ENCODE results near the gene HHIPL1.

HHIPL1 gene

DNA sequence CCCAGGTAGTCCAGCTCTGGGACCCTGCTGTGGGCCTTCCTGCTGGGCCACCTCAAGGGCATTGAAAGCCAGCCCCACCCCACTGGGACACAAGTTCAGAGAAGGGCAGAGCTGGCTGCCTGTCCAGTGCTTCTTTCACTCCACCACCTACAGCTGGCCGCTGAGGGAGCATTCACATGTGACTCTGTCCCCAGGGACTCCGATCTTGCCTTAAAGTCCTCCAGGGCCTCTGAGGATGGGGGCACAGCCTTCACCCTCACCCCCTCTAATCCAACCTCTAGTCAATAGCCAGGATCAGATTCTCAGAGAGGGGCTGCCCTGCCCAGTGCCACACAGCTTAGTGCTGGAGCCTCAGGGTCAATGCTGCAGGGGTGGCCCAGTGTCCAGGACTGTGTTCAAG, 34.2 kb downstream of the HHIPL1 start:
- Histone ChIP-seq H3K4me3 (ENCODE audit: low read depth in 1 of 2, low read length in 2 of 2) (no peak overlapping the region), H3K9me3 (ENCODE audit: insufficient read depth, low read length, severe bottlenecking) (peaks cover 7% of the 10 kb centered on the region), H2AFZ (ENCODE audit: low read depth, low read length) (no peak overlapping the region), H3K4me1 (ENCODE audit: insufficient read depth, low read length) (peaks cover 12% of the 10 kb centered on the region), H3K9ac (ENCODE audit: low read depth, low read length) (no peak overlapping the region), H3K27ac (ENCODE audit: low read length) (no peak overlapping the region), H3K27me3 (ENCODE audit: insufficient read depth, low read length, poor library complexity) (no peaks in the 10 kb centered on the region), H3K36me3 (ENCODE audit: insufficient read depth, low read length) (no peaks in the 10 kb centered on the region), H3K4me2 (ENCODE audit: insufficient read depth, low read length) (no peak overlapping the region), H4K20me1 (ENCODE audit: insufficient read depth, low read length) (no peaks in the 10 kb centered on the region), H3K79me2 (ENCODE audit: insufficient read depth, low read length) (no peaks in the 10 kb centered on the region)
- no peak for ATAC-seq (ENCODE audit: insufficient read depth, low read depth)
- DNase-seq, result no peak
- TF ChIP-seq EZH2 (IDR thresholded peaks at IDR 0.05; ENCODE audit: borderline replicate concordance, low read depth, low read length, severe bottlenecking), result no peak
- TF ChIP-seq, protein P1, sequence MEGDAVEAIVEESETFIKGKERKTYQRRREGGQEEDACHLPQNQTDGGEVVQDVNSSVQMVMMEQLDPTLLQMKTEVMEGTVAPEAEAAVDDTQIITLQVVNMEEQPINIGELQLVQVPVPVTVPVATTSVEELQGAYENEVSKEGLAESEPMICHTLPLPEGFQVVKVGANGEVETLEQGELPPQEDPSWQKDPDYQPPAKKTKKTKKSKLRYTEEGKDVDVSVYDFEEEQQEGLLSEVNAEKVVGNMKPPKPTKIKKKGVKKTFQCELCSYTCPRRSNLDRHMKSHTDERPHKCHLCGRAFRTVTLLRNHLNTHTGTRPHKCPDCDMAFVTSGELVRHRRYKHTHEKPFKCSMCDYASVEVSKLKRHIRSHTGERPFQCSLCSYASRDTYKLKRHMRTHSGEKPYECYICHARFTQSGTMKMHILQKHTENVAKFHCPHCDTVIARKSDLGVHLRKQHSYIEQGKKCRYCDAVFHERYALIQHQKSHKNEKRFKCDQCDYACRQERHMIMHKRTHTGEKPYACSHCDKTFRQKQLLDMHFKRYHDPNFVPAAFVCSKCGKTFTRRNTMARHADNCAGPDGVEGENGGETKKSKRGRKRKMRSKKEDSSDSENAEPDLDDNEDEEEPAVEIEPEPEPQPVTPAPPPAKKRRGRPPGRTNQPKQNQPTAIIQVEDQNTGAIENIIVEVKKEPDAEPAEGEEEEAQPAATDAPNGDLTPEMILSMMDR (IDR thresholded peaks at IDR 0.05; ENCODE audit: borderline replicate concordance, extremely low read depth, low read length, poor library complexity, severe bottlenecking), result no peak

DNA sequence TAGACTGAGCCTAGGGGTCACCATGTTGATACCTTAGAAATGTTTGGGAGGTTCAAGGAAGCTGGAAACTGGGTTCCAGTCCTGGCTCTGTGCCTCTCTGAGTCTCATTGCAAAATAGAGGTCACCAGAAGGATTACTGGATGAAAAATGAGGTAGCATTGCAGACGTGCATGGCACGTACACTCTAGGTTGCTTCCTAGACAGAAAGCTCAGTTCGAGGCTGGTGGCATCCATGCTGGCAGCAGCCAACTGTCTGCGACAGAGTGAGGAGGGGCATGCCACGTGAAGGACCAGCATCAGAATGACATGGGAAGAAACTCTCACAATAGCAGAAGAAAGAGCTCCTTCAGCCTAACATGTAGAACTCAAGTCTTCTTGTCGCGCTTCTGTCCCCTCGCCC, 34.6 kb downstream of the HHIPL1 start:
- Histone ChIP-seq H3K4me2 (ENCODE audit: insufficient read depth, low read length) (no peak overlapping the region), H2AFZ (ENCODE audit: low read depth, low read length) (no peak overlapping the region), H3K36me3 (ENCODE audit: insufficient read depth, low read length) (no peaks in the 10 kb centered on the region), H4K20me1 (ENCODE audit: insufficient read depth, low read length) (peaks cover under 1% of the 10 kb centered on the region; the same call in 1 of the 2 replicates), H3K4me1 (ENCODE audit: insufficient read depth, low read length) (peaks cover 16% of the 10 kb centered on the region), H3K27me3 (ENCODE audit: insufficient read depth, low read length, poor library complexity) (peaks cover 2% of the 10 kb centered on the region), H3K79me2 (ENCODE audit: insufficient read depth, low read length) (no peaks in the 10 kb centered on the region), H3K27ac (ENCODE audit: low read length) (no peak overlapping the region), H3K9me3 (ENCODE audit: insufficient read depth, low read length, severe bottlenecking) (peaks cover 7% of the 10 kb centered on the region), H3K4me3 (ENCODE audit: low read depth in 1 of 2, low read length in 2 of 2) (no peak overlapping the region), H3K9ac (ENCODE audit: low read depth, low read length) (no peak overlapping the region)
- no peak for DNase-seq
- no peak for ATAC-seq (ENCODE audit: insufficient read depth, low read depth)
- TF ChIP-seq, protein P1 (IDR thresholded peaks at IDR 0.05; ENCODE audit: borderline replicate concordance, extremely low read depth, low read length, poor library complexity, severe bottlenecking), result no peak
- no peak for TF ChIP-seq EZH2 (IDR thresholded peaks at IDR 0.05; ENCODE audit: borderline replicate concordance, low read depth, low read length, severe bottlenecking)

DNA sequence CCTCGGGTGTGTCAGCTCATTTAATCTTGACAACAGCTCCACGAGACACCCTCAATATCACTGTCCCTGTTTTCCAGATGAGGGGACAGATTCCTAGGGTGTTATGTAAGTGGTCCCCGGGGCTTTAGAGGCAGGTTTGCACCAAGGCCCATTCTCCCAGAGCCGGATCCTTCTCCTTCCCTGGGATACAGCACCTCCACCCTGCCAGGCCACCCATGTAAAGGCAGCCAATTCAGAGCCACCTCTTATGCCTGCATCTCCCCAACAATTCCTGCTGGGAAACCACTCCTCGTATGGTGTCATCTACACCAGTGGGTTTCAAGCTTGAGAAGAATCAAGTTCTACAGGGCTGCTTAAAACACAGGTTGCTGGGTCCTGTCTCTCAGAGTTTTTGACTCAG, 35.1 kb downstream of the HHIPL1 start:
- Histone ChIP-seq H3K27ac (ENCODE audit: low read length) (no peak overlapping the region), H3K4me2 (ENCODE audit: insufficient read depth, low read length) (no peak overlapping the region), H3K79me2 (ENCODE audit: insufficient read depth, low read length) (no peaks in the 10 kb centered on the region), H3K4me1 (ENCODE audit: insufficient read depth, low read length) (peaks cover 19% of the 10 kb centered on the region), H3K27me3 (ENCODE audit: insufficient read depth, low read length, poor library complexity) (peaks cover 5% of the 10 kb centered on the region), H2AFZ (ENCODE audit: low read depth, low read length) (no peak overlapping the region), H3K4me3 (ENCODE audit: low read depth in 1 of 2, low read length in 2 of 2) (no peak overlapping the region), H3K9ac (ENCODE audit: low read depth, low read length) (no peak overlapping the region), H4K20me1 (ENCODE audit: insufficient read depth, low read length) (peaks cover 4% of the 10 kb centered on the region), H3K9me3 (ENCODE audit: insufficient read depth, low read length, severe bottlenecking) (peaks cover 7% of the 10 kb centered on the region), H3K36me3 (ENCODE audit: insufficient read depth, low read length) (no peaks in the 10 kb centered on the region)
- TF ChIP-seq, protein P1 (IDR thresholded peaks at IDR 0.05; ENCODE audit: borderline replicate concordance, extremely low read depth, low read length, poor library complexity, severe bottlenecking), result no peak
- TF ChIP-seq EZH2 (IDR thresholded peaks at IDR 0.05; ENCODE audit: borderline replicate concordance, low read depth, low read length, severe bottlenecking), result no peak
- ATAC-seq (ENCODE audit: insufficient read depth, low read depth) (no peak), DNase-seq (no peak)
